Measurements from ENCODE around the gene KMT5B.

DNA sequence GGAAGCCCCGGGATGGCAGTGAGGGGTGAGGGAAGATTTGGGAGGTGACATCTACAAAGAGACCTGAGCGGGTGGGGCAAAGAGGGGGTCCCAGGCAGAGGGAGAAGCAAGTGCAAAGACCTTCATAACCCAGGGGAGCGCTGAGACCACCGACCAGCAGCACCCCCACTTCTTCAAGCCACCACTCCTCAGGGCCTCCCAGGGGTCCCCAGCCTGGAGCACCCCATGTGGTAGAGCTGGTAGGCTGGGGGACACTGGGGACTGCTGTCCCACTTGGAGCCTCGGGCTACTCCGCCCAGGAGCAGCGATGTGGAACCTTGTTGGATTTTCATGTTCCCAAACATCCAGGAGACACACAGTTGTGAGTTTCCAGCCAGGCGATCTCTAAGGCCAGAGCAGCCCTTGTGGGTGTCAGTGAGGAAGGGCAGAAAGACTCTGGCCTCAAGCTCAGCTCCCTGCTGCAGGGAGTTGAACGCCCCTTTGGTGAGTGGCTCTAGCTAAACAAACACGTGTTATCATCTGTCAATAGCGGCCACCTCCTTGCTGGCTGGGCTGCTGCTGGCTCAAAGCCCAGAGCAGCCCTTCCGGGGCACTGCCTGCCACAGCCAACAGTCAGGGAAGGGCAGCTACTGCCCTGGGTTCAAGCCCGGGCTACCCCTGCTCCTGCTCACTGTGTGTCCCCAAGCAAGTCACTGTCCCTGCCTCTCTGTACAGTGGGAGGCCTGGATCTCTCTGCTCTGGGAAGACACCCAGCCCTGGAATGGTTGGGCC lies 66.2 kb downstream of the KMT5B start:
- TF ChIP-seq, protein P1, sequence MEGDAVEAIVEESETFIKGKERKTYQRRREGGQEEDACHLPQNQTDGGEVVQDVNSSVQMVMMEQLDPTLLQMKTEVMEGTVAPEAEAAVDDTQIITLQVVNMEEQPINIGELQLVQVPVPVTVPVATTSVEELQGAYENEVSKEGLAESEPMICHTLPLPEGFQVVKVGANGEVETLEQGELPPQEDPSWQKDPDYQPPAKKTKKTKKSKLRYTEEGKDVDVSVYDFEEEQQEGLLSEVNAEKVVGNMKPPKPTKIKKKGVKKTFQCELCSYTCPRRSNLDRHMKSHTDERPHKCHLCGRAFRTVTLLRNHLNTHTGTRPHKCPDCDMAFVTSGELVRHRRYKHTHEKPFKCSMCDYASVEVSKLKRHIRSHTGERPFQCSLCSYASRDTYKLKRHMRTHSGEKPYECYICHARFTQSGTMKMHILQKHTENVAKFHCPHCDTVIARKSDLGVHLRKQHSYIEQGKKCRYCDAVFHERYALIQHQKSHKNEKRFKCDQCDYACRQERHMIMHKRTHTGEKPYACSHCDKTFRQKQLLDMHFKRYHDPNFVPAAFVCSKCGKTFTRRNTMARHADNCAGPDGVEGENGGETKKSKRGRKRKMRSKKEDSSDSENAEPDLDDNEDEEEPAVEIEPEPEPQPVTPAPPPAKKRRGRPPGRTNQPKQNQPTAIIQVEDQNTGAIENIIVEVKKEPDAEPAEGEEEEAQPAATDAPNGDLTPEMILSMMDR (IDR thresholded peaks at IDR 0.05) = no peak
- TF ChIP-seq POLR2A (IDR thresholded peaks at IDR 0.05) = no peak
- TF ChIP-seq EP300 (IDR thresholded peaks at IDR 0.05) = no peak
